Measurements from ENCODE around the gene LMTK2.

DNA sequence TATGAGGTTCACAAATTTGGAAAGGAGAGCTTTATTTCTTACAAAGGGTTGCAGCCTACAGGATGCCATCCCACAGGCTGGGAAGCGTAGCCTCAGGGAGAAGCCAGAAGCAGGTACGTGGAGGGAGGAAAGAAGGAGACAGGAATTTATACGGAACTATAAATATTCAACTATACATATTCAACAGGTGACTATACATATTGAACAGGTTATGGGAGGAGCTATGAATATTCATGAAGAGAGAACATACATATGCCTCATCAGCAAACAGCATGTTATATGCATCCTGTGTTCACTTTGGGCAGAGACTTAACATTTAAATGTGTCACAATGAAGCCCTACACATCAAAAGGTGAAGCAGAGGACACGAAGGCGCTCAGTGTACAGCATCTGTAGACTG is 40.5 kb upstream of the LMTK2 start:
- TF ChIP-seq, protein P1, sequence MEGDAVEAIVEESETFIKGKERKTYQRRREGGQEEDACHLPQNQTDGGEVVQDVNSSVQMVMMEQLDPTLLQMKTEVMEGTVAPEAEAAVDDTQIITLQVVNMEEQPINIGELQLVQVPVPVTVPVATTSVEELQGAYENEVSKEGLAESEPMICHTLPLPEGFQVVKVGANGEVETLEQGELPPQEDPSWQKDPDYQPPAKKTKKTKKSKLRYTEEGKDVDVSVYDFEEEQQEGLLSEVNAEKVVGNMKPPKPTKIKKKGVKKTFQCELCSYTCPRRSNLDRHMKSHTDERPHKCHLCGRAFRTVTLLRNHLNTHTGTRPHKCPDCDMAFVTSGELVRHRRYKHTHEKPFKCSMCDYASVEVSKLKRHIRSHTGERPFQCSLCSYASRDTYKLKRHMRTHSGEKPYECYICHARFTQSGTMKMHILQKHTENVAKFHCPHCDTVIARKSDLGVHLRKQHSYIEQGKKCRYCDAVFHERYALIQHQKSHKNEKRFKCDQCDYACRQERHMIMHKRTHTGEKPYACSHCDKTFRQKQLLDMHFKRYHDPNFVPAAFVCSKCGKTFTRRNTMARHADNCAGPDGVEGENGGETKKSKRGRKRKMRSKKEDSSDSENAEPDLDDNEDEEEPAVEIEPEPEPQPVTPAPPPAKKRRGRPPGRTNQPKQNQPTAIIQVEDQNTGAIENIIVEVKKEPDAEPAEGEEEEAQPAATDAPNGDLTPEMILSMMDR (conservative IDR thresholded peaks at IDR 0.05; ENCODE audit: low read length): no peak
- no peak for TF ChIP-seq EZH2phosphoT487 (IDR thresholded peaks at IDR 0.05; ENCODE audit: borderline replicate concordance, low read depth, low read length)

Data from OCI-LY7 (cell line).